Esophagus muscularis mucosa (tissue), 3 donors: ENCODE results near the gene MYO1B.

Experiments
- POLR2A ChIP-seq: fragments of 450-650 bp; IDR thresholded peaks from one replicate; pipeline ENCODE4 v1.6.1; 2017; ENCODE audit warnings: antibody characterized with exemption, moderate library complexity, mild to moderate bottlenecking, low read depth
- TF ChIP-seq, protein P1 (sequence below), 3 experiments: fragments of 200-600 bp in 2 of 3; fragments of 450-650 bp in 1 of 3; sonication (generic) in 2 of 3; IDR thresholded peaks; one replicate each; pipeline ENCODE4 v1.5.1; 2017 to 2019; ENCODE audit warnings: antibody characterized with exemption in 3 of 3, mild to moderate bottlenecking in 2 of 3, moderate library complexity in 1 of 3

- no peak for TF ChIP-seq POLR2A
- TF ChIP-seq, protein P1, sequence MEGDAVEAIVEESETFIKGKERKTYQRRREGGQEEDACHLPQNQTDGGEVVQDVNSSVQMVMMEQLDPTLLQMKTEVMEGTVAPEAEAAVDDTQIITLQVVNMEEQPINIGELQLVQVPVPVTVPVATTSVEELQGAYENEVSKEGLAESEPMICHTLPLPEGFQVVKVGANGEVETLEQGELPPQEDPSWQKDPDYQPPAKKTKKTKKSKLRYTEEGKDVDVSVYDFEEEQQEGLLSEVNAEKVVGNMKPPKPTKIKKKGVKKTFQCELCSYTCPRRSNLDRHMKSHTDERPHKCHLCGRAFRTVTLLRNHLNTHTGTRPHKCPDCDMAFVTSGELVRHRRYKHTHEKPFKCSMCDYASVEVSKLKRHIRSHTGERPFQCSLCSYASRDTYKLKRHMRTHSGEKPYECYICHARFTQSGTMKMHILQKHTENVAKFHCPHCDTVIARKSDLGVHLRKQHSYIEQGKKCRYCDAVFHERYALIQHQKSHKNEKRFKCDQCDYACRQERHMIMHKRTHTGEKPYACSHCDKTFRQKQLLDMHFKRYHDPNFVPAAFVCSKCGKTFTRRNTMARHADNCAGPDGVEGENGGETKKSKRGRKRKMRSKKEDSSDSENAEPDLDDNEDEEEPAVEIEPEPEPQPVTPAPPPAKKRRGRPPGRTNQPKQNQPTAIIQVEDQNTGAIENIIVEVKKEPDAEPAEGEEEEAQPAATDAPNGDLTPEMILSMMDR (IDR thresholded peaks at IDR 0.05) = no peak
Observed at GRCh38 chr2:191272064-191272463, 26.9 kb downstream of the MYO1B start.
